ENCODE results near the gene FAM217B.
A peak's percentile ranks its signal among the peaks of the same experiment; 100 is the strongest.
"Not testable (repeated sequence)": the region's sequence is repeated elsewhere in the genome, so short reads cannot be mapped to it uniquely, and the experiment has no call there.

FAM217B gene

GRCh38 chr20:59939052-59939878 lies 924 bp upstream of the FAM217B start:
- no peak for DNase-seq

GRCh38 chr20:59939879-59940128 lies 385 bp upstream of the FAM217B start:
- no peak for DNase-seq

DNA sequence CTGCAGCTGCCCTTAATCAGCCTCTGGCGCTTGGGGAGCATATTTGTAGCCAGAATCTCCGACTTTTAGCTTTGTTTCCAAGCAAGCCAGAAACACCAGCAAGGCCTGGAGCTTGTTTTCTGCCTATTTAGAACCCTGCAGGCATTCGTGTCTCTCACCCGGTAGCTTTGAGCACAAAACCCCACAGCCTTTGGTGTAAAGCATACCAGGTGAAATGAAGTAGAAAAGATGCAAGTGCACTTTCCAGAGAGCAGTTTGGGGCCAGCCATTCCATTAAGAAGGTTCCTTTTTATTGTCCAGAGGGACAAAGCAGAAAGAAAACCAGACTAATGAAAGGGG lies 736 bp downstream of the FAM217B start:
- no peak for DNase-seq

GRCh38 chr20:59942245-59942644 lies 2.1 kb downstream of the FAM217B start:
- no peak for DNase-seq

DNA sequence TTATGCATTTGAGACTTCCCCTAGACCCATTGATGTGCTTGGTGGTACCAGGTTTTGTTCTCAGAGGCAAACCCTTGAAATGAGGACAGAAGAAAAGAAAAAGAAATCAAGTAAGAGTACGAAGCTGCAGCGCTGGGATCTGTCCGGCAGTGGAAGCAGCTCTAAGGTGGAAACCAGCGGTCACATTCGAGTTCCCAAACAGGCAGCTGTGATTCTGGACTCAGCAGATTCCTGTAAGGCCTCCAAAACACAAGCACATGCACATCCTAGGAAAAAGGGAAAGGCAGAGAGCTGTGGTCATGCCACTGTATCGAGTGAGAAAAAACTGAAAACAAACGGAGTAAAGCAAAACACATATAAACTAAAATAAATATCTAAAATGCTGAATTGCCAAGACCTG lies 4.5 kb downstream of the FAM217B start:
- DNase-seq = no peak

GRCh38 chr20:59945175-59945574 lies 5.0 kb downstream of the FAM217B start:
- no peak for DNase-seq

GRCh38 chr20:59945731-59946130 lies 5.5 kb downstream of the FAM217B start:
- no peak for DNase-seq

GRCh38 chr20:59947376-59947775 lies 7.2 kb downstream of the FAM217B start:
- DNase-seq = no peak

DNA sequence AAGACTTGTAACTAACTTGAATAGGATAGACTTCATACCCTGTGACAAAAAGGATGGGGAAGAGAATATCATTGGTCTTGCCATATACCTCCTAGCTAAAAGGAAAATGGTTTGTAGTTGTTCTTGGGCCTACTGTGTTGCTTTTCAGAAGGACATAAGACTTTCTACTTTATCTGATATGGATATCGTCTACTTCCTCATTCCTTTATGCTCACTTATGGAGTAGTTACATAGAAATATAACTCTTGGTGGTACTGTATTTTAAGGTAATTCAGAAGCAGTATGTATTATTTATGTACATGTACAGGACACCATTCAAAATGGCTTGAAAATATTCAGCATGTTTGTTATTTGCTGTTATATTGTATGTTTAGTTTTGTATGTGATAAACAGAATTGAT lies 8.0 kb downstream of the FAM217B start:
- no peak for DNase-seq

- peak; percentile 23 for DNase-seq
These were observed 8.9 kb downstream of the FAM217B start for GRCh38 chr20:59948828-59949720.

- DNase-seq = no peak
These were observed 9.7 kb downstream of the FAM217B start for GRCh38 chr20:59949911-59950310.

- no peak for DNase-seq
These were observed 14.5 kb downstream of the FAM217B start for GRCh38 chr20:59954718-59955117.

DNA sequence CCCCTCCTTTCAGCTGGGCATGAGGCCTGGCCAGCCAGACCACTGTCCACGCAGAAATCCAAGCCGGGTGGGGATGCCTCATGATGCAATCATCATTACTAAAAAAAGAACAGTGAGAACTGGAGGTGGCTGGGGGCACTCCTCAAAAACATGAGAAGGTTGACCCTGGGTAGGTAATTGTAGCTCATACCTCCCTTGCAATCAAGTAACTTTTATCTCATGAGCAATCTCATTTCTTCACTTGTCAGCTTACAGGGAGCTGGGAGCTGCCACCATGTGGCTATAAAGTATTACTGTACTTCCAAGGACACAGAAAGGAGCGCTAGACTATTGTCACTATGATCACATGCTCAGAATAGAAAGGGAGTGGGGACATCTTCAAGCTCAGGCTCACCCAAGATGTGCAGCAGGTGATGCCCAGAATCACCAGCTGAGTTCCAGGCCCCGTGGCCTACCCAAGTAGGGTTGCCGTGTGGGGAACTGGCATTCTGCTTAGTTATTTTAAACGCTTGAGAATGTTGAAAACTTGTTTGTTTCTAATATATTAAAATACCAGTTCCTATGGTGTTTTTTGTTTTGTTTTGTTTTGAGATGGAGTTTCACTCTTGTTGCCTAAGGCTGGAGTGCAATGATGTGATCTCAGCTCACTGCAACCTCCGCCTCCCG lies 15.1 kb downstream of the FAM217B start:
- no peak for DNase-seq

DNA sequence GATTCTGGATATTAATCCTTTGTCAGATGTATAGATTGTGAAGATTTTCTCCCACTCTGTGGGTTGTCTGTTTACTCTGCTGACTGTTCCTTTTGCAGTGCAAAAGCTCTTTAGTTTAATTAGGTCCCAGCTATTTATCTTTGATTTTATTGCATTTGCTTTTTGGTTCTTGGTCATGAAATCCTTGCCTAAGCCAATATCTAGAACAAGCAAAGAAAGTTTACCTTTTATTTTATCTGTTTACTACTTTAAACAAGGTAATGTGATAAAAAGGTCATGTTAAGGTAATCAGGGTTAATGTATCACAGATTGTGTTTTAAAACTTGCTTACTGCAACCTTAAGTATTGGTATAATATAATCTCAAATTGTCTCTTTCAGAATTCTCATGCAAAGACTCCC lies 17.4 kb downstream of the FAM217B start:
- not testable (repeated sequence) for DNase-seq

- no peak for DNase-seq
These were observed 17.9 kb downstream of the FAM217B start, which contains the start of gene CDH26 for GRCh38 chr20:59958123-59958522. TSS of gene CDH26 (plus strand) at chr20:59958423. CDS start at chr20:59958727, 304 bp downstream.

DNA sequence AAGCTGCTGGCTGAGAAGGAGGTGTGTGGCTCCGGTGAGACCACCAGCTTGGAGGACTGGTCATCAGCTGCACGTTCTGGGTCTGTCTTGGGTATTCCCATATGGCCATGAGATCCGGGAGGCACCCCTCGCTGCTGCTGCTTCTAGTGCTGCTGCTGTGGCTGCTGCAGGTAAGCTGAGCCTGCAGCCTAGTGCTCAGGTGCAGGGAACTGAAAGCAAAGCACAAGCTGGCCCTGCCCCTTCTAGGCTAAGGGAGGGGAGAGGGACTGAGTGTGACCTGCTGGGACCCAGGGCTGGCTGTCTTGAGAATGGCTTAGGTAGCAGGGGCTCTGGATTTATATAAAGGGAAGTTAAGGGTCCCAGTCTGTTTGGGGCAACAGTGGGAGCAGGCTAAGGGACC lies 18.4 kb downstream of the FAM217B start:
- no peak for DNase-seq

GRCh38 chr20:59961423-59961822 lies 21.2 kb downstream of the FAM217B start:
- DNase-seq = no peak

DNA sequence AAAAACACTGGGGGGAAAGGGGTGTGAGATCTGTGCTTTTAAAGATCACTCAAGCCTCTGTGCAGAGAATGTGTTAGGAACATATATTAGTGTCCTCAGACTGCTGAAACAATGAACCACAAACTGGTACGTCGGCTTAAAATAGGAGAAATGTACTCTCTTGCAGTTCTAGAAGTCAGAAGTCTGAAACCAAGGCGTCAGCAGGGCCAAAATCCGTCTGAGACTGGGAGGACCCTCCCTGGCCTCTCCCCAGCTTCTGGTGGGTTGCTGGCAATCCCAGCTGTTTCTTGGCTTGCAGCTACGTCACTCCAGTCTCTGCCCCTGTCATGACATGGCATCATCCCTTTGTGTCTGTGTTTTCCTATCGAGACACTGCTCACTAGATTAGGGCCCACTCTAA lies 22.0 kb downstream of the FAM217B start:
- DNase-seq = no peak

DNA sequence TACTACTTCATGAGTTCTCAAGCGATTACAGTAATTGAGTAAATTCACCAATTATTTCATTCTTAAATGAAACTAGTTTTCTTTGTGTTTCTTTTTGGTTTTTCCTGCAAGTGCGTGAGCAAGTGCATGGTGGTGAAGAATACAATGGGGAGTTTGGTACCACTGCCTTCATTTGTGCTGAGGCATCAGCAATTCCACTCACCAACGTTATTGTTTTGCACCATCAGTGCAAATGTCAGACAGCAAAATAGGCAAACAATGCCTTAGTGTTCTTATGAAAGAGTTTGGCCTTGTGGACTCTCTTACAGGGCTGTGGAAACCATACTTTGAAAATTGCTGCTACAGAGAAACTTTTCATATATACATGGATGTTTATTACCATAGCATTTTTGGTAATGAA lies 26.2 kb downstream of the FAM217B start:
- no peak for DNase-seq

DNA sequence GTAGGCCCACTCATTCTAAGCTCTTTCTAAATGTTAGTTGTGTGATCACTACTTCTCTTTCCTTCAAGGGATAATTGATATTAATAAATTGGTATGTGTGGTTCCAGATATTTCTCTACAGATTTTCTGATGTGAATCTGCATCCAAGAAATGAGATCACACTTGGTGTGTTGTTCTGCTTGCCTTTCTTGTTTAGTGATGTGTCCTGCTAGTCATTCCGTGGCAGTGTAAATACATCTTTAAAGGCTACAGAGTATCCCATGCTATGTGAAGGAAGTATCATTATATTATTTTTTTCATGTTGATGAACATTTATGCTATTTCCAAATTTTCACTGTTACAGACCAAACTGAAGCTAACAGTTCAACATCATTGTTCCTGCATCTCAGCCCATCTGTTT lies 31.2 kb downstream of the FAM217B start:
- DNase-seq = no peak

- no peak for DNase-seq
These were observed 32.0 kb downstream of the FAM217B start for GRCh38 chr20:59972037-59972801.

- no peak for DNase-seq
These were observed 36.1 kb downstream of the FAM217B start for GRCh38 chr20:59976156-59976782.

GRCh38 chr20:59977086-59977485 lies 36.9 kb downstream of the FAM217B start:
- no peak for DNase-seq
